Endometrial microvascular endothelial cells (primary cell): Measurements from ENCODE around the gene PPY. TPM values are rescaled to one million over a fixed set of nuclear protein-coding genes. Genes with fewer than 3 reads are reported as not detected.
"Not testable (repeated sequence)": the region's sequence is repeated elsewhere in the genome, so short reads cannot be mapped to it uniquely, and the experiment has no call there.

ENCODE experiments used
- in situ Hi-C: cut with HindIII; loops from 2 replicates; pipeline ENCODE4 v1.10.0; 2017; ENCODE audit warnings: low sequenced_read_pairs, low pct_unique_long_range_greater_than_20kb; ENCODE audit errors: inconsistent ontology term
- total RNA-seq: library from RNA; depleted of rRNA; stranded (reverse); fragments of >200 nt; gene quantifications from one replicate; pipeline ENCODE4 v1.2.3, GENCODE V29; 2015; ENCODE audit errors: inconsistent ontology term

Gene PPY, protein sequence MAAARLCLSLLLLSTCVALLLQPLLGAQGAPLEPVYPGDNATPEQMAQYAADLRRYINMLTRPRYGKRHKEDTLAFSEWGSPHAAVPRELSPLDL
- not detected for total RNA-seq

DNA sequence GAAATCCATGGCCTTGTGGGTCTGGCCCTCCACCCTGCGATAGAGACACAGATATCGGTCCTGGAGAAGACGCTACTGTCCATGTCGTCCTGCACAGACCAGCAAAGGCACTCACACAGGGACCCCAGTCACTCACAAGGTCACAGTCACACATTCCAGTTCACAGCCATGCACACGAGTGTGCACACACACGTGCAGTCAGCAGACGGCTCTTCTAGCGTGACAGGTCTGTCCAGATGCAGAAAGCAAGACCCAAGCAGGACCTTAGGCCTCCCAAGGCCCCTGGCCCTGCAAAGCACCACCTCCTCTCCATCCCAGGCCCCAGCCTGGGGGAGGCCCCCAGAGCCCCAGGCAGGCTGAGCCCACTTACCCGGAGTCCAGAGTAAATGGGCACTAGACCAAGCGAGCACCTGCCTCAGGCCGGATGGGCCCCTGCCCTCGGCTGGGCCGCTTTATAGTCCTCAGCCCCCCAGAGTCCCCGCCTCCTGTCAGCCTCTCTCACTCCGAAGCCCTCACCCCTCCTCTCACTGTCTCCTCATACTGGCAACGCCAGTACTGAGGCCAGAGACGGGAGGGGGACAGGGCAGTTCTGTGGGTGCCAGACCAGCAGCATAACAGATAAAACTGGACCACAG, at the start of gene PPY:
PPY (minus strand) TSS at position 426 of the 635 bp plus-strand sequence. CDS start 822 bp downstream, outside the sequence.
- in situ Hi-C loops, result no loop called here

DNA sequence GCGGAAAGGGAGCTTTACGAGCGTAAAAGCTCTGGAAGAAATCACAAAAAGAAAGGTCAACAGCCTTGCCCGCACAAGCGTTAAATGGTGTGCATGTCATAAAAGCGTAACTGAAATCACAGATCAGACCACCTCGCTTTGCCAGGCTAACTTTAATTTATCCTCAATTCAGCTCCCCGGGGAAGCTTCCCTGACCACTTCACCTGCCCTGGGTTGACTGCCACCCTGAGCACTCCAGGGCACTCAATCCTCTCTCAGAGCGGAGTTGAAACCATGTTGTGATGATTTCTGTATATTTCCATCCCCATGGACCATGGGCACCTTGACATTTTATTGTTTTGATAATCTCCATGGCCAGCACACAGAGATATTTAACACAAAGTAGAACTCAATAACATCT, 46.0 kb upstream of the PPY start:
- in situ Hi-C loops, result no loop called here

DNA sequence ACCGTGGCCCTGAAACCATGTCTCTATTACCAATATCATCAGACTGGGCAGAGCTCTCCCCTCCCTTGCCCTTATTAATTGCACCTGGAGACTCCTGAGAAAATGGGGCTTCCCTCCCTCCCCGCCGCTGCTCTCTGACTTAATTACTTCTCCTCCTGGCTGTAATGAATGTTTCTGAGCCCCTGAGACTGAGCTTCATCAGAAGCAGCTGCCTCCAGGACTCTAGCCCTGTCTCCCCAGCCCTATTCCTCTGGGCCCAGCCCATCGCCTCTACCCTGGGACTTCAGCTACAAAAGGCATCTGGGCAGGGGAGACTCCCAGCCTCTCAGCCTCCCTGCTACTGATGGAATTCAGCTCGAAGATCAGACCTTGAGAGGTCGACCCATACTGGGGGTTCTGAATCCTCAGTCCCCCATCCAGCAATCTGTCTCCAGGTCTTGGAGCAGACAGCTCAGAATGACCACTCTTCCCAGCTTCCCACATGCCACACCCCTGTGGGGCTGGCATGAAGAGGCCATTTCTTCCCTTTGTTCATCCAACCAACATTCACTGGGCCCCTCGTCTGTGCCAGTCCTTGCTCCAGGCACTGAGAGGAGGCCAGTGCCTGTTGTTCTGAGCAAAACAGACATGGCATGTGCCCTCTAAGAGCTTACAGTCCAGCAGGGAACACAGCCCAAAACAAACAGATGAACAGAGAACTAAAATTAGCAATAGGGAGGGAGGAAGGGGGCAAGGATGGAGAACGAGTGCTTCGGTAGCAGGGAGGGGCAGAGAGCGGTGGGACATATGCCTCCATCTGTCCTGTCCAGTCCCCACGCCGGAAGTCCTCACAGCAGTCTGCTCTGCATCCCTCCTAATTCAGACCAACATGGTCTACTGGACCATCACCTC, 45.1 kb upstream of the PPY start:
- in situ Hi-C loops, result no loop called here

DNA sequence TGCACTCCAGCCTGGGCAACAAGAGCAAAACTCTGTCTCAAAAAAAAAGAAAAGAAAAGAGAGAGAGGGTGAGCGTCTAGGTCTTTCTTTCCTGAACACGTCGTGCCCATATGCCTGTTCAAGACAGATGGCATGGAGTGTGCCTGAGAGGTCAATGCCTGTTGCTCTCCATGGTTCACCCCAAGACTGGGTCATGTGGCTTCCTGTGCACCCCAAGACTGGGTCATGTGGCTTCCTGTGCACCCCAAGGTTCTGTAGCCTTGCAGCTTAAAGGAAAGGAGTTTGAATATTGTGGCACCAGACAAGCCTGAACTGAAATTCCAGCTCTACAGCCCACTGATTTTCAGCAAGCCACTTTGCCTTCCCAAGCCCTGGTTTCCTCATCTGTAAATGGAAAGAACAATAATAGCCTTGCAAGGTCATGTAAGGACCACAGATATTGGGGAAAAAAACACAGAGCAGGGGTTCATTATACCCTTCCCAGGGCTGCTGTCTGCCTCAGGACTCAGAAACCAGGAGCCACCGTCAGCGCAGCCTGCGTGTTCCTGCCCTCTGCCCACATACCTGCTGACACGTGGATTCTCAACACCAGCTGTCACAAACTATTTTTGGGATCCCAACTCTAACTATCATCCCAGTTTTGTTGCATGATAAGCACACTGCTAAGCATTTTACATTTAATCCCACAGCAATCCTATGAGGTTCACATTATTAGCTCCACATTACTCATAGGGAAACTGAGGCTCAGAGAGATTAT, 44.1 kb upstream of the PPY start:
- in situ Hi-C loops, result no loop called here

DNA sequence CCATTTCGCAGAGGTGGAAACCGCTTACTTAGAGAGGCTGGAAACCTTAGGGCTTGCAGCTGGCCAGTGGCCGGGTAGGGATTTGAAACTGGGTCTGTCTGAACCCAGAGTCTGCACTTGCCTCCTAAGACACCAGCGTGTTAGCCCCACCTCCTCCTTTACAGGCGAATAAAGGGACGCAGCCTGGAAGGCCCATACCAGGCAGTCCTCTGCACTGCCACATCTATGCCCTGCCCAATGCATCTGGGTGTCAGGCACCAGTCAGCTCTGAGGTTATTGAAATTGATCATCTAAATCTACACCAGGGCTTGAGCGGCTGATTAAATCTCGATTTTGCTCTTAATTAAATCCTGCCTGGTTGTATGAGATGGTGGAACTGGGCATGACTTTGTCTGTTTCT, 42.2 kb upstream of the PPY start:
- in situ Hi-C loops, result no loop called here

DNA sequence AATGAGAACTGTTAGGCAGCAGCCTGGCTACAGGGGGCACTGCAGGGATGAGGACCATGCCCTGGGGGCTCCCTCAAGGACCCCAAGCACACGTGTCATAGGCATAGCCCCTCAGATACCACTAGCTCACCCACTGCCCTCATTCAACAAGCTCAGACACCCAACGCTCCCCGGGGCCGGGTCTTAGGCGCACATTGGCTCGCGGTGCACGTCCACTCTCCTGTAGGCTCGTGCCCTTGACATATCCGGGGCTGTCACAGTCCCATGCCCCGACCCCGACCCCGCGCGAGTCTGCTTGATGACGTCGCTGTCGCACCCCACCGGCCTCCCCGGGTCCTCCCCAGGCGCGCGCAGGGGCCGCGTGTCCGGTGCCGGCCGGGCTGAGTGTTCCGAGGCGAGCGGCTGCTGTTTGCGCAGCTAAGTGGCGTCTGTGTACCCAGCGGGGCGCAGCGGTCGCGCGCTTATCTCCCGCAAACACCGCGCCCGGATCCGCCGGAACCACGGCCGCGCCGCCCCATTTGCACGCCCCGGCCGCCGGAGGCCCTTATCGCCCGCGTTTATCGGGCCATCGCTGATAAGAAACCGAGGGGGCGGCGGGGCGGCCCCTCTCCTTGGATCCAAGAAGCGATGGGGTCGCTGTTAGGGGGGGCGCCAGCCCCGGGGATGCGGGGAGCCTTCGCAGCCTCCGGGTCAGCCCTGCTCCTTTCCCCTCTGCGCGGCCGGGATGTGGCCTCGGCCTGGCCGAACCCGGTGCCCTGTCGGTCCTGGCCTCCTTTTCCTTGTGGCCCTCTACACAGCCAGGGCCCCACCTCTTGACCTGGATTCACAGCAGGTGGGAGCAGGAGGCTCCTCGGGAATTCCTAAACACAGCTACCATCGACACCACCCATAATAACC, 41.5 kb upstream of the PPY start:
- in situ Hi-C loops, result no loop called here

DNA sequence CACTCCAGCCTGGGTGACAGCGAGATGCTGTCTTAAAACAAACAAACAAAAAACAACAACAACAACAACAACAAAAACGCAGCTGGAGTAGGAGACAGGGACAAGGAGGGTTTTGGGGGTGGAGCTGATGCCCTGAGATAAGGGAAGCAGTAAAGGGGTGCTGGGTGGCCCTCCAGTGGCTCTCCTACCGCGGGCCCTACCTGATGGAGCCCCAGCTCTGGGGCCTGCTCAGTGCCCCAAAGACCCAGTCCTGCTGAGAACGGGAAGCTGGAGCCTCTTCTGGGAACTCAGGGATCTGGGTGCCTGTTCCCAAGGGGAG, 40.9 kb upstream of the PPY start:
- in situ Hi-C loops, result no loop called here

DNA sequence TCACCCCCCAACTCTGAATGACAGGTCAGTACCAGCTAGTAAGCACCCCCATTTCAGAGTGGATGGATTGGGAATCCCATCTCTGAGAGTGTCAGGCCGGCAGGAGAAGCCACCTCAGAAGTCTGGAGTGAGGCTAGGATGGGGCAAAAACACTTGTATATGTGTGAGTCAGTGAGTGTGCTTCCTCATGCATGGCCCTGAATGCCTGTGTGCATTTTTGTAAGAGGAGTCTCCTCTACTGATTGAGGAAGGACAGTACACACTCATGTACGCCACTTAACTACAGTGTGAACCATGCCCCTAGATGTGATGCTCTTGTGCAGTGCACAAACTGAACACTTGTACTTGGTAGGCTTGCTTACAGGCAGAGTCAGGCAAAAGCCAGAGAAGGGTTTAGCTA, 39.9 kb upstream of the PPY start:
- in situ Hi-C loops, result no loop called here

DNA sequence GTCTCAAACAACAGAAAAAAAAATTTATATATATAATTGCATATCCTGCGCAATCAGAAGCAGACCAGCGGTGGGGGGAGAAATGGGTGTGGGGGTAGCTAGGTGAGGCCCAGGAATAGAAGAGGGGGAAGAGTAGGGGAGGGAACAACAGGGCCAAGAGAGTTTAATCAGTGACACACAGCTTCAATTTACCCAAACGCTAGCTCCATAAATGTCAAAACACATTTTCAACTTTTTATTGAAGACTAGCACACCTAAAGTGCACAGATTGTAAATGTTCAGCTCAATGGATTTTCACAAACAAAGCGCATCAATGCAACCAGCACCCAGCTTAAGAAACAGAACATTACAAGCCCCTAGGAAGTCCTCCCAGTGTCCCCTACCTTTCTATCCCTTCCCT, 37.4 kb upstream of the PPY start:
- in situ Hi-C loops, result no loop called here

DNA sequence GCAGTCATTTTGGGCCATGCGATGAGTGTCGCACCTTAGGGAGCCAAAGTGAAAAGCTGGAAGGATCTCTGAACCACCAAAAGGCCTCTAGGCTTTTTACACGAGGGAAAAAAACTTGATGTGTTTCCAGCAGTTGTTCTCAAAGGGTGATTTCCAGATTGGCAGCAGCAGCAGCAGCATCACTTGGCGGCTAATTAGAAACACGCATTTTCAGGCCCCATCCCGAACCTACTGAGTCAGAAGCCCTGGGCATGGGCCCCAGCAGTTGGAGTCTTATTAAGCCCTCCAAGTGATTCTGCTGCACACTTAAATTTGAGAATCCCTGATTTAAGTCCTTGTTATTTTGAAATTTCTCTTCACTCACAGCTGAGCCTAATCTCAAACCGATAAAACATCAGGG, 36.7 kb upstream of the PPY start:
- in situ Hi-C loops, result no loop called here

DNA sequence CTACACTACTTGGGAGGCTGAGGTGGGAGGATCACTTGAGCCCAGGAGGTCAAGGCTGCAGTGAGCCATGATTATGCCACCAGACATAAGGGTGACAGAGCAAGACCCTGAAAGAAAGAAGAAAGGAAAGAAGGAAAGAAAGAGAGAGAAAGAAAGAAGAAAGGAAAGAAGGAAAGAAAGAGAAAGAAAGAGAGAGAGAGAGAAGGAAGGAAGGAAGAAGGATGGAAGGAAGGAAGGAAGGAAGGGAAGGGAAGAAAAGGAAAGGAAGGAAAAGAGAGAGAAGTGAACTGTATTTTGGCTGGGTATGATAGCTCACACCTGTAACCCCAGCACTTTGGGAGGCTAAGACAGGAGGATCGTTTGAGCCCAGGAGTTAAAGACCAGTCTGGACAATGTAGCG, 35.8 kb upstream of the PPY start:
- in situ Hi-C loops, result no loop called here

DNA sequence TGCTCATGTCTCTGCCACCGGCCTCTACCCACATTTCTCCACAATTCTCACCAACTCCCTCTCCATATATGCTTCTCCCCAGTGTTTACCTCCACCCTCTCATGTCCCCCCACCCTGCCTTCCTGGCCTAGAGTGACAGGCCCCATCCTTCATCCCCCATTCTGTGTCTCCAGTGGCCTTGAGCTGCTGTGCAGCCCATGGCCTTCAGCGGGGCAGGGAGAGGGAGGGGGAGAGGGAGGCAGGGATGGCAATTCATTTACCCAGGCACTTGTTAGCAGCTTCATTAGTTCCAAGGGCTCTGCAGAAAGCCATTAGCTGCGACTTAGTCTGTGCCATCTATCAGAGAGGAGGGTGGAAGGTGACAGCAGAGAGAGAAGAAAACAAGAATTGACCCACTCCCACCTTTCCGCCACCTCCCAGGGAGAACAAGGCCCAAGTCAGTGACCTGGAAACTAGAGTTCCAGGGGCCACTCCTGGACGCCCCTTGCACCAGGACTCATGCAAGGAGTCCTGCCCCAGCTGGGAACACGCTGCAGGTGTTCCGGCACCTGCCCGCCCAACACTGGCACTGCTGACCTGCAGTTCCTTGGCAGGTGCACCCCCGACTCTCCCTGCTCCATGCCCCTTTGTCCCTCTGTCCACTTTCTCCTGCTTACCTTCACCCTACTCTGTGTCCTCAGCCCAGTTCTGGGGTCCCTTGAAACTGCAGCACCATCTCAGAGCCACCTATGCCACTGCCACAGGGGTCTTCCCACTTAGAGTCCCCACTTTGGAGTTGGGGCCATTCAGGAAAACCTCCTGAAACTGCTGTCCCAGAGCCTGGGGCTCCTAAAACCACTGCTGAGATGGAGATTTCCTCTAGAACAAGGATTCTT, 34.9 kb upstream of the PPY start:
- in situ Hi-C loops, result no loop called here

DNA sequence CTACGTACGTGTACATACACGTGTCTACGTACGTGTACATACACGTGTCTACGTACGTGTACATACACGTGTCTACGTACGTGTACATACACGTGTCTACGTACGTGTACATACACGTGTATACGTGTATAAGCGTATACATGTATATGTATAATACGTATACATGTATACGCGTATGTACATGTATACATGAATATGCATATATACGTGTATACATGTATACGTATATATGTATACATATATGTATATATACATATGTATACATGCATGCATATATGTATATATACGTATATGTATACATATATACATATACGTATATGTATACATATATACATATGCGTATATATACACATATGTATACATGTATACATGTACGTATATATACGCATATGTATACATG, 33.6 kb upstream of the PPY start:
- in situ Hi-C loops, result no loop called here

DNA sequence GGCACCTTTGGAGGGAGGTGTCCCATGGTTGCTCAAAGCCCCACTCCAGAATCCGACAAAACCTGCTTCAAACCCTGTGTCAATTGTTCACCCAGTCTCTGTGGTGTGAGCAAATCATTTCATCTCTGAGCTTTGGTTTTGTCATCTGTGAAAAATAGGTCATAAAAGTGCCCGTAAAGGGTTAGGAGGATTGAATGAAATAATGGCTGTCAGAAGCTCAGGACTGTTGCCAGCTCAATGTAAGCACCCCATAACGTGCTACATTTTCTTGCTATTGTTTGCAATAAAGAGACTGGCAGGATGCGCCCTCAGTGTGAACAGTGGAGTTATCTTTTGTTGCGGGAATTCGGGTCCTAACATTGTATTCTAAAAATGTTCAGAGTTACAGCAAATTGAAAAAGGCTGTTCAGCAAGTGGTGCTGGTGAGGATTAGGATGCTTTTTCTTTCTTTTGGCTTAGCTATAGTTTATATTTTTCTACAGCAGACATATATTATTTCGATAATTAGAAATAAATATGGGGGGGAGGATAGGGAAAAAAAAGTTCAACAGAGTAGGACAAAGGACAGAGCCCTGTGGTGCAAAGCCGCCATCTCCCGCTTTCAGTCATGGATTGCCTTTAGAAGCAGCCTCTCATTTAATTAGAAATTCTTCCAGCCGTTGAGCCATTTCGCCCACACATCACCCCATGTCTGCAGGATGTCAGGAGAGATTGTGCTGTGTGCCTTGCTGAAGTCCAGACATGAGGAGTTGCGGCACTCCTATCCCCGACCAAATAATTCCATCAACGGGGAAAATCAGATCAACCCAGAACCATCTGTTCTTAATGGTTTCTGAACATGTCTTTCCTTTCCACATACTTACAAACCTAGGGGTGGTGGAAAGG, 32.3 kb upstream of the PPY start:
- in situ Hi-C loops, result no loop called here

DNA sequence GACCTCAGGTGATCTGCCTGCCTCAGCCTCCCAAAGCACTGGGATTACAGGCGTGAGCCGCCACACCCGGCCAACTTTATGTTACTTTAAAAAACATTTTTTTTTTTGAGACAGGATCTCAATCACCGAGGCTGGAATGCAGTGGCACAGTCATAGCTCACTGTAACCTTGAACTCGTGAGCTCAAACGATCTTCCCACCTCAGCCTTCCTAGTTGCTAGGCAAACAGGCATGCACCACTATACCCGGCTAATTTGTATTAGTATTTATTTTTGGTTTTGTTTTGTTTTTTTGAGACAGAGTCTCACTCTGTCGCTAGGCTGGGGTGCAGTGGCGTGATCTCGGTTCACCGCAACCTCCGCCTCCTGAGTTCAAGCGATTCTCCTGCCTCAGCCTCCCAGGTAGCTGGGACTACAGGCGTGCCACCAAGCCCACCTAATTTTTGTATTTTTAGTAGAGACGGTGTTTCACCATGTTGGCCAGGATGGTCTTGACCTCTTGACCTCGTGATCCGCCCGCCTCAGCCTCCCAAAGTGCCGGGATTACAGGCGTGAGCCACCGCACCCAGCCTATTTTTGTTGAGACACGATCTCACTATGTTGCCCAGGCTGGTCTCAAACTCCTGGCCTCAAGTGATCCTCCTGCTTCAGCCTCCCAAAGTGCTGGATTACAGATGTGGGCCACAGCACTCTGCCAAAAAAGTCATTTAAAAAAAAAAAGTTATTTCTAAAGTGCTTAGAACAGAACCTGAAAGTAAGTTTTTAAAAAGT, 30.4 kb upstream of the PPY start:
- in situ Hi-C loops, result not testable (repeated sequence)

DNA sequence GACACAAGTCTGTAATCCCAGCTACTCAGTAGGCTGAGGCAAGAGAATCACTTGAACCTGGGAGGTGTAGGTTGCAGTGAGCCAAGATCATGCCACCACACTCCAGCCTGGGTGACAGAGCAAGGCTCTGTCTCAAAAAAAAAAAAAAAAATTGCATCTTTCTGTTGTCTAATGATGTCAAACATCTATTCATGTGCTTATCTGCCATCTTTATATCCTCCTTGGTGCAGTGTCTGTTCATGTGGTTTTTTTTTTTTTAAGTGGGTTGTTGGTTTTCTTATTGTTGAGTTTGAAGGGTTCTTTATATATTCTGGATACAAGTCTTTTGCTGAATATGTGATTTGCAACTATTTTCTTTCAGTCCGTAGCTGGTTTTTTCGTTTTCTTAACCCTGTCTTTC, 29.2 kb upstream of the PPY start:
- in situ Hi-C loops, result not testable (repeated sequence)
